ENCODE results near the gene FGF1.

FGF1 gene

DNA sequence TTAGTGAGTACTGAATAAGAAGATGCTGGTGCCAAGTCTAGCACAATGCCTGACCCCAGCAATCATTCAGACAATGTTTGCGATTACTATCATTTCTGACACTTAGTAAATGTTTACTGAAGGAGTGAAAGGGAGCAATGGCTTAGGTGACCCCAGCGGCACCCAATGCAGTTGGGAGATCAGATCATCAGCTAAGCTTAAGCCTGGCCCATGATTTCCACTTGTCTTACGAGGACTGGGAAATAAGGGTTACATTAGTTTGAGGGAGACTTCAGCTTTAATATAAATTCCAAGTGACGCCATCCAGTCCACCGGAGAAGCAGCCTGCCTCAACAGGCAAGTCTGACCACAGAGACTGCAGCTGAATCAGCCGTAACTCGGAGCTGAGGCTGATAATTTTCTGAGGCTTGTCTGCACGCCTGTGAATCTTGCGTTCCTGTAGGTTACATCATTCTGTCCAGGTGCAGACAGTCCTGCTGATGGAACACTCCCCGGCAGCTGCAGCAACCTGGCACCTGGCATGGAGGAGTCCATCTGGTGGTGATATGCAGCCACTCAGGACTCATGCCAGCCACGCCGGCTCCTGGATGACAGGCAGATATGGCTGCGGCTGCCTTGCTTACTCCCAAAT, 34.9 kb upstream of the FGF1 start:
- no peaks in the 10 kb centered on the region for H4K20me1 ChIP-seq
- no peak overlapping the region for H3K4me3 ChIP-seq
- H3K36me3 ChIP-seq, result no peaks in the 10 kb centered on the region
- no peak overlapping the region for H3K27ac ChIP-seq
- H3K4me1 ChIP-seq, result peaks cover 9 to 30% (median 22%) of the 10 kb centered on the region in 10 experiments; a peak in 19 of 20 replicates
- no peaks in the 10 kb centered on the region for H3K27me3 ChIP-seq
- TF ChIP-seq Cebpa-rat (IDR thresholded peaks at IDR 0.05), result no peak
- peaks cover 0 to 11% (median 0%) of the 10 kb centered on the region in 11 experiments; a peak in 6 of 22 replicates for H3K9me3 ChIP-seq (replicated peaks in 1 of 11)
- no peak overlapping the region for H3K9ac ChIP-seq
- no peak overlapping the region for H3K4me2 ChIP-seq

DNA sequence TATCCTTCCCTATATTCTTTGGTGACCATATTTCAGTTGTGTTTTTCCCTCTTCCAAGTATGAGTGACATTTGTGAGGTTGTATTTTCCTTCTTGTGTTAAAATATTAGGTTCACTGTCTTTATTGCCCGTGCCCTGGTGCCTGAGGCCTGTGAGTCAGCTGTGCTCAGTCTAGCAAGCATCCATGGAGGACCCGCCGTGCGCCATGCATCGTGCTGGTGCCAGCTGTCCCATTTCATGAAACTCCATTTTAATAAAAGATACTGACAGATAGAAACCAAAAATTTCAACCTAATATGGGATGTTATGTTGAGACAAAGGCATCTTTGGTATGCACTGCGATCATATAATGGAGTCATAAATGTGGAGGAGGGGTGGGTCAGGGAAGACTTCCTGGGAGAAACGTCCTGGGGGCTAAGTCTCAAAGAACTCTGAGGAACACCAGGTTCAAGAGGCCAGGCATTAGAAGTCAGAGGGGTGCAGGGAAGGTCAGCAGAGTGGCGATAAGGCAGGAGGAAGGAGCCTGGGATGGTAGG, 34.0 kb upstream of the FGF1 start:
- TF ChIP-seq Cebpa-rat (IDR thresholded peaks at IDR 0.05), result no peak
- peaks cover 0 to 6% (median 0%) of the 10 kb centered on the region in 11 experiments; a peak in 6 of 22 replicates for H3K9me3 ChIP-seq (replicated peaks in 1 of 11)
- H3K4me2 ChIP-seq, result no peak overlapping the region
- no peaks in the 10 kb centered on the region for H3K27me3 ChIP-seq
- H3K36me3 ChIP-seq, result no peaks in the 10 kb centered on the region
- H4K20me1 ChIP-seq, result no peaks in the 10 kb centered on the region
- H3K9ac ChIP-seq, result no peak overlapping the region; a peak in 1 of 22 replicates
- no peak overlapping the region for H3K4me3 ChIP-seq
- no peak overlapping the region for H3K27ac ChIP-seq
- H3K4me1 ChIP-seq, result peaks cover 4 to 22% (median 15%) of the 10 kb centered on the region in 10 experiments; a peak in 19 of 20 replicates

DNA sequence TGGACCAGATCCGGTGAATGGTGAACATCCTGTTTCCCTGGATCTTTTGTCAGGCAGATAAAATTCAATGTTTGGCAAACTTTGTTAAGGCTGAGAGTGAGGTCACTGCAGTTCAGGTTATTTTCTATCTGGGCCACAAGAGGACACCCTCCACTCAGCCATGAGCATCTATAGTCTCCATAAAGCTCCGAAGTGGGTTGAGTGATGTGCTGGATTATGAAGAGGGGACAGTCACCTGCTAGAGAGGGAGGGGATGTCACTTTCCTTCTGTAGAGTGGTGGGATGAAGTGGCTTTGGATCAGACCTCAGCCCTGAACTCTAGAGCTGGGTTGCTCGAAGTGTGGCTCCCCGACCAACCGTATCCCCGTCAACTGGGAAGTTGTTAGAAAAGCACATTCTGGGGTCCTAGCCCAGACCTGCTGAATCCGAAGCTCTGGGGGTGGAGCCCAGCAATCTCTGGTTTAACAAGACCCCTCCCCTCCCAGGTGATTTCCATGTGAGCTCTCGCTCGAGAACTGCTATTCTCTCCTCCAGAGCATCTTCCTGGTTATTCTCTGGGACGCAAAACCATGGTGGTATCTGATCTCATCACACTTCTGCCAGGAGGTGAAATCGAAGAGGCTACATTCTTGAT, 31.8 kb upstream of the FGF1 start:
- Histone ChIP-seq H3K4me3 (no peak overlapping the region), H4K20me1 (no peaks in the 10 kb centered on the region), H3K36me3 (no peaks in the 10 kb centered on the region), H3K4me2 (peak overlapping the region in 2 of 11 experiments; percentile 19 to 24; a peak in 1 of 22 replicates), H3K9ac (no peak overlapping the region), H3K27ac (no peak overlapping the region), H3K27me3 (no peaks in the 10 kb centered on the region), H3K4me1 (peaks cover 0 to 19% (median 8%) of the 10 kb centered on the region in 10 experiments; a peak in 19 of 20 replicates), H3K9me3 (replicated peaks in 1 of 11) (no peaks in the 10 kb centered on the region)
- no peak for TF ChIP-seq Cebpa-rat (IDR thresholded peaks at IDR 0.05)

DNA sequence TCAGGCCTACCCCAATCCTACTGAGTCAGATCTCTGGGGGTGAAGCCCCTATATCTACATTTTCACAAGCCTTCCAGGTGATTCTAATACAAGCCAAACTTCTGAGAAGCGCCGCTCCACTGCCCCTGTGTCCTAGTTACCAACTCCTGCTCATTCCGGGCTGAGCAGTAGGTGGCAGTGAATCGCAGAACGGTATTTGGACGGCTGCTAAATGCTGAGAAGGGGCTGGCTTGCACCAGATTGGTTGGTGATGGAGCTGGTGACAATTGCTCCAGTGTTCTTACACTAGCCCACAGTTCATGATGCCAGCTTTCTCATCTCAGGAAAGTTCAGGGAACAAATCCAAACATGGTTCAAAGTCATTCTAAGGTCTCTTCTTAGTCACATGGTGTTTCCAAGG, 31.1 kb upstream of the FGF1 start:
- TF ChIP-seq Cebpa-rat (IDR thresholded peaks at IDR 0.05), result no peak
- Histone ChIP-seq H3K9me3 (replicated peaks in 1 of 11) (peaks cover 1 to 5% (median 4%) of the 10 kb centered on the region in 11 experiments; a peak in 19 of 22 replicates), H3K27me3 (no peaks in the 10 kb centered on the region), H3K4me1 (peaks cover 0 to 25% (median 14%) of the 10 kb centered on the region in 10 experiments; a peak in 19 of 20 replicates), H3K36me3 (0 out of 22 replicates have a peak, but pooled peaks cover 0 to under 1% (median 0%) of the 10 kb centered on the region in 11 experiments), H4K20me1 (no peaks in the 10 kb centered on the region), H3K4me3 (no peak overlapping the region), H3K4me2 (peak overlapping the region in 2 of 11 experiments; percentile 19 to 24; a peak in 3 of 22 replicates), H3K9ac (0 out of 22 replicates have a peak overlapping the region, but pooled peaks of 1 of the 11 experiments have one; percentile 26), H3K27ac (no peak overlapping the region)

DNA sequence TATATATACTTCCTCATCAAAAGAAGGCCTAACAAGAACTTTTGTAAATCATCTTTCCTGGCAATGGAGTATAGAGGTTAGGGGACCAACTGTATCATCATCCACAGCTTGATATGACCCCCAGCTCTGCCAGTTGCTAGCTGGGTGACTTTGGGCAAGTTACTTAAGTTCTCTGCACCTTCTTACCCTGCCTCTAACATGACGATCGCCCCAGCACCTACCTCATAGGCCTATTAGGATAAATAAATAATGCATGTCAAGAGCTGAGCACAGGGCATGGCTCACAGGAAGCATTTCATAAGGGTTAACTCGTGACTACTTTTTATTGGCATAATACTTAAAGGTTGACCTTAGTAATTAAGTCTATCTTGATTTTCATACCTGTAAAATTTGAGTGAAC, 29.4 kb upstream of the FGF1 start:
- H3K4me2 ChIP-seq, result no peak overlapping the region
- H3K9ac ChIP-seq, result no peak overlapping the region
- peaks cover 18 to 22% (median 20%) of the 10 kb centered on the region in 11 experiments for H3K9me3 ChIP-seq (replicated peaks in 1 of 11)
- H3K27ac ChIP-seq, result no peak overlapping the region
- H3K4me3 ChIP-seq, result no peak overlapping the region
- H3K27me3 ChIP-seq, result no peaks in the 10 kb centered on the region
- no peak for TF ChIP-seq Cebpa-rat (IDR thresholded peaks at IDR 0.05)
- peaks cover 0 to 6% (median 0%) of the 10 kb centered on the region in 11 experiments; a peak in 1 of 22 replicates for H3K36me3 ChIP-seq
- peaks cover 5 to 27% (median 16%) of the 10 kb centered on the region in 10 experiments for H3K4me1 ChIP-seq
- no peaks in the 10 kb centered on the region for H4K20me1 ChIP-seq

DNA sequence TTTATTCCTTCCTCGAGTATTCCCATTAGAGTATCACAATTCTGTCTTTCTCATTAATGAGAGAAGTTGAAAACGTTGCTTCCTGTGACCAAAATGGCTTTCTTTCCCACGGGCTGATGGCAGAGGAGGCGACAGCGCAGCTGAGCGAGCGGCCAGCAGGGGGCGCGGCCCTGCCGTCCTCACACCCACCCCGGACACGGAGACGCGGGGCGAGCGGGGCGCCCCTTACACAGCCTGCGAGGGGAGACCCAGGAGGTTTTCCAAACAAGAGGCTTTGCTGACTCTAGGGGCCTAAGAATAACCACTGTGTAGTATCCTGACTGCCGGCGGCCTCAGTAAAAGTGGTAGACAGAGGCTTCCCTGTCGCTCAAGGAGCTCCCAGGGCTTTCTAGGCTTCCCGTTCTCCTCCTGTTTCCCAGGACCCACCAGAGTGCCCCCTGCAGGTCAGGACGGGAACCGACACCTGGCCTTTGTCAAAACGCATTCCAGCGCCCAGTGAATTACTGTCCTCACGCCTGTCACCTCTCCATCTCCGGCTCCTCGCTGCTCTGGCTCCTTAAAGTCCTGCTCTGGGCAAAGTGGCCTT, 27.3 kb upstream of the FGF1 start:
- peak overlapping the region; percentile 33 to 78 (median 72); a peak in 19 of 22 replicates for H3K27ac ChIP-seq
- peaks cover 22 to 40% (median 31%) of the 10 kb centered on the region in 11 experiments for H3K9me3 ChIP-seq (replicated peaks in 1 of 11)

DNA sequence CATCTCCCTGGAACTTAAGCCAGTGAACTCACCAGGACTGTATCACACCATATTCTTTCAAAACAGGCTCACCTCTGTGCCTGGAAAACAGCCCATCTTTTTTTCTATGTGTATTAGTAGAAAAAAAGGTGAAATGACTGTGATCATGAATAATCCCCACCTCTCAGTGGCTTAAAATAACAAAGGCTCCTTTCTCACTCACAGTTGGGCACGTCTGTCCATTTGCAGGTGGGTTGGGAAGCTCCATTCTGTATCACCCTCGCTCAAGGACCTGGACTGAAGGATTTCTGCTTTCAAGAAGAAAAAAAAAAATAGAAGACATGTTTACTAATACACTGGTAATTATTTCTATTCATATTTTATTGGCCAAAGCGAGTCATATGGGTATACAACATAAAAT, 17.3 kb upstream of the FGF1 start:
- no peak for TF ChIP-seq Cebpa-rat (IDR thresholded peaks at IDR 0.05)
- Histone ChIP-seq H3K4me2 (no peak overlapping the region), H3K4me1 (no peaks in the 10 kb centered on the region), H4K20me1 (no peaks in the 10 kb centered on the region), H3K36me3 (no peaks in the 10 kb centered on the region), H3K27me3 (no peaks in the 10 kb centered on the region), H3K27ac (no peak overlapping the region), H3K4me3 (no peak overlapping the region), H3K9ac (no peak overlapping the region), H3K9me3 (replicated peaks in 1 of 11) (peaks cover 0 to 13% (median 0%) of the 10 kb centered on the region in 11 experiments; a peak in 6 of 22 replicates)

More for the DNA sequence above, 27.3 kb upstream of the FGF1 start:
- peak overlapping the region; percentile 46 to 78 (median 65) for H3K4me2 ChIP-seq
- H3K9ac ChIP-seq, result peak overlapping the region; percentile 72 to 84 (median 79)
- H3K4me1 ChIP-seq, result peaks cover 5 to 27% (median 16%) of the 10 kb centered on the region in 10 experiments
- H3K36me3 ChIP-seq, result peaks cover 0 to 6% (median 0%) of the 10 kb centered on the region in 11 experiments; a peak in 1 of 22 replicates
- H4K20me1 ChIP-seq, result no peaks in the 10 kb centered on the region
- H3K27me3 ChIP-seq, result no peaks in the 10 kb centered on the region
- H3K4me3 ChIP-seq, result peak overlapping the region; percentile 53 to 72 (median 60)
- TF ChIP-seq Cebpa-rat (IDR thresholded peaks at IDR 0.05), result no peak

DNA sequence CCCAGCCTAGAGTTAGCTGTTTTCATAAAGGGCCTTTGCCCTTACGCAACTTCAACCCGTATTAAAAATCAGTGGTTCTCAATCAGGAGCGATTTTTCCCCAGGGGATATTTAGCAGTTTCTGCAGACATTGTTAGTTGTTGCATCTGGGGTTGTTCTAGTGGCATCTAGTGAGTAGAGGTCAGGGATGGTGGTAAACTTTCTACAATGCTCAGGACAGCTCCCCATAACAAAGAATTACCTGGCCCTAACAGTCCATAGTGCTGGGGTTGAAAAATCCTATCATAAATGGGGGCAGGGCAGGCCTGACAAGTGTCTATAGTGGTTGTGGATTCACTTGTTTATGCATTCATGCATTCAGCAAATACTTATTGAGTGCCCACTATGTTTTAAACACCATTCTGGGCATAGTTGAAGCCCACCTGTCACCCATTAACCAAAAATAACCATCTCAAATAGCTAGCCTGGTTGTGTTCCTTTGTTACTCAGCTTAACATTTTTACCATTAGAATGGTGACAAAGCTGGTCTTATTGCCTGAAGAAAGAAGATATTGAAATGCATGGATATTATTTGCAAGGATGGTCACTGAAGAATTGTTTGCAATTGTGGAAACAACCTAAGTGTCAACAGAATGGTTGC, 15.9 kb upstream of the FGF1 start:
- Histone ChIP-seq H3K27ac (no peak overlapping the region), H3K9ac (no peak overlapping the region), H4K20me1 (no peaks in the 10 kb centered on the region), H3K4me1 (peaks cover 0 to 12% (median 9%) of the 10 kb centered on the region in 10 experiments; a peak in 13 of 20 replicates), H3K4me3 (no peak overlapping the region), H3K9me3 (replicated peaks in 1 of 11) (peaks cover 0 to 12% (median 0%) of the 10 kb centered on the region in 11 experiments; a peak in 5 of 22 replicates), H3K4me2 (no peak overlapping the region), H3K36me3 (no peaks in the 10 kb centered on the region), H3K27me3 (no peaks in the 10 kb centered on the region)
- TF ChIP-seq Cebpa-rat (IDR thresholded peaks at IDR 0.05), result no peak
